KMS-11 (cell line): ENCODE data around the gene SLX4.

Experiments used
- H2AFZ ChIP-seq: fragments of 200-600 bp; sonication (generic); 2 replicates; pipeline ENCODE4 v1.6.1; 2016; ENCODE audit warnings: antibody characterized with exemption, mixed run types, low read depth
- H3K27ac ChIP-seq: fragments of 200-600 bp; sonication (generic); 2 replicates; pipeline ENCODE4 v1.6.1; 2016; ENCODE audit warnings: mild to moderate bottlenecking, mixed run types
- H3K27me3 ChIP-seq: fragments of 200-600 bp; sonication (generic); 2 replicates; pipeline ENCODE4 v1.6.1; 2017; ENCODE audit warnings: mild to moderate bottlenecking, low read depth, mixed run types, moderate library complexity; ENCODE audit not compliant: insufficient read depth
- H3K36me3 ChIP-seq: fragments of 200-600 bp; sonication (generic); 2 replicates; pipeline ENCODE4 v1.6.1; 2017; ENCODE audit warnings: mild to moderate bottlenecking, mixed run types; ENCODE audit not compliant: insufficient read depth
- H3K4me1 ChIP-seq: fragments of 200-600 bp; sonication (generic); 2 replicates; pipeline ENCODE4 v1.6.1; 2016; ENCODE audit warnings: mild to moderate bottlenecking, low read depth, mixed run types; ENCODE audit not compliant: poor library complexity, severe bottlenecking
- H3K4me2 ChIP-seq: fragments of 200-600 bp; sonication (generic); 2 replicates; pipeline ENCODE4 v1.7.0; 2016; ENCODE audit warnings: mild to moderate bottlenecking, mixed run types
- H3K4me3 ChIP-seq: fragments of 200-600 bp; sonication (generic); IDR thresholded peaks from 2 replicates; pipeline ENCODE4 v1.6.1; 2017; ENCODE audit warnings: low read depth, low read length, mixed read lengths; ENCODE audit not compliant: insufficient read depth
- H3K79me2 ChIP-seq: fragments of 200-600 bp; sonication (generic); 2 replicates; pipeline ENCODE4 v1.6.1; 2016; ENCODE audit warnings: low read depth, mixed run types; ENCODE audit not compliant: insufficient read depth
- H3K9ac ChIP-seq: fragments of 200-600 bp; sonication (generic); 2 replicates; pipeline ENCODE4 v1.6.1; 2016; ENCODE audit warnings: mild to moderate bottlenecking, mixed run types
- H4K20me1 ChIP-seq: fragments of 200-600 bp; sonication (generic); 2 replicates; pipeline ENCODE4 v1.6.1; 2016; ENCODE audit warnings: mild to moderate bottlenecking, mixed run types; ENCODE audit not compliant: insufficient read depth
- TF ChIP-seq, protein P1 (sequence below): fragments of 200-600 bp; sonication (generic); conservative IDR thresholded peaks from 2 replicates; pipeline ENCODE4 v1.6.1; 2017; ENCODE audit warnings: low read depth, mild to moderate bottlenecking, antibody characterized with exemption, low read length, moderate library complexity, mixed read lengths

SLX4 gene

DNA sequence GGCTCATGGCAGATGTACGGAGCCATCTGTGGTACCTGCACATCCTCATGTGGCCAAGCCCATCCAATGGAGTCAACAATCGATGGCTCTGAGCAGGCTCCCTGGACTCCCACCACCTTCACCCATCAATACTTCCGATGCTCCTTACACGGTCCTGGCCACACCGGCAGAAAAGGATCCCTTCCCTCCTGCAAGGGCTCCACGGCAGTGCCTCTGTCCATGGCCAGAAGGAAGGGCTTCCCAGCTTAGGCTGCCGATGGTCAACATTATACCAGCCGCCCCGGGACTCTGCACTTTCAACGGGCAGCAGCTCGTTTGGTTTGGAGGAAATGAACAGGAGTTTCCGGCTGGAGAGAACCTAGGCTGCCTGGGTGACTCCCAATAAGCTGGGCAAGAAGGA, 13.2 kb downstream of the SLX4 start:
- Histone ChIP-seq H3K79me2 (no peaks in the 10 kb centered on the region), H2AFZ (no peak overlapping the region), H3K27me3 (no peaks in the 10 kb centered on the region), H3K36me3 (no peaks in the 10 kb centered on the region), H3K4me3 (no peak overlapping the region), H3K4me2 (no peak overlapping the region), H3K9ac (no peak overlapping the region), H3K27ac (no peak overlapping the region), H3K4me1 (no peaks in the 10 kb centered on the region), H4K20me1 (no peaks in the 10 kb centered on the region)
- TF ChIP-seq, protein P1, sequence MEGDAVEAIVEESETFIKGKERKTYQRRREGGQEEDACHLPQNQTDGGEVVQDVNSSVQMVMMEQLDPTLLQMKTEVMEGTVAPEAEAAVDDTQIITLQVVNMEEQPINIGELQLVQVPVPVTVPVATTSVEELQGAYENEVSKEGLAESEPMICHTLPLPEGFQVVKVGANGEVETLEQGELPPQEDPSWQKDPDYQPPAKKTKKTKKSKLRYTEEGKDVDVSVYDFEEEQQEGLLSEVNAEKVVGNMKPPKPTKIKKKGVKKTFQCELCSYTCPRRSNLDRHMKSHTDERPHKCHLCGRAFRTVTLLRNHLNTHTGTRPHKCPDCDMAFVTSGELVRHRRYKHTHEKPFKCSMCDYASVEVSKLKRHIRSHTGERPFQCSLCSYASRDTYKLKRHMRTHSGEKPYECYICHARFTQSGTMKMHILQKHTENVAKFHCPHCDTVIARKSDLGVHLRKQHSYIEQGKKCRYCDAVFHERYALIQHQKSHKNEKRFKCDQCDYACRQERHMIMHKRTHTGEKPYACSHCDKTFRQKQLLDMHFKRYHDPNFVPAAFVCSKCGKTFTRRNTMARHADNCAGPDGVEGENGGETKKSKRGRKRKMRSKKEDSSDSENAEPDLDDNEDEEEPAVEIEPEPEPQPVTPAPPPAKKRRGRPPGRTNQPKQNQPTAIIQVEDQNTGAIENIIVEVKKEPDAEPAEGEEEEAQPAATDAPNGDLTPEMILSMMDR, result no peak

DNA sequence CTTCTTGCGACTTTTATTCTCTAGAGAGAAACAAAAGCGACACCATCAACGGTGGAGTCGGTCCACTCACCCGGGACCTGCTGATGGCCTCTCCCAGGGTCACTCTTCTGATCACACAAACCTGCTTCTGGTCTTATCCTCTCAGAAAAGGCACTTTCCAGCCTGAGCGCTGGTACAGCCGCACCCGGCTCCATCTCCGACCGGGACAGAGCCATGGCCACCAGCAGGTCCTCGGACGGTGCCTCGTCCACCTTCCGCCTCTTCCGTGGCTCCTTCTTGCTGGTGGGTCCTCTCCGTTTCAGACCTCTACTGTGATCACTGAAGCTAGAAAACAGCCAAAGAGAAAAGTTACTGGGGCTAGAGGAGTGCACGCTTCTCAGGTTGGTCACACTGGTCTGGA, 13.7 kb downstream of the SLX4 start:
- Histone ChIP-seq H2AFZ (no peak overlapping the region), H3K4me1 (no peaks in the 10 kb centered on the region), H3K27ac (no peak overlapping the region), H4K20me1 (no peaks in the 10 kb centered on the region), H3K4me2 (no peak overlapping the region), H3K4me3 (no peak overlapping the region), H3K27me3 (no peaks in the 10 kb centered on the region), H3K79me2 (no peaks in the 10 kb centered on the region), H3K36me3 (no peaks in the 10 kb centered on the region), H3K9ac (no peak overlapping the region)
- TF ChIP-seq, protein P1, result no peak

DNA sequence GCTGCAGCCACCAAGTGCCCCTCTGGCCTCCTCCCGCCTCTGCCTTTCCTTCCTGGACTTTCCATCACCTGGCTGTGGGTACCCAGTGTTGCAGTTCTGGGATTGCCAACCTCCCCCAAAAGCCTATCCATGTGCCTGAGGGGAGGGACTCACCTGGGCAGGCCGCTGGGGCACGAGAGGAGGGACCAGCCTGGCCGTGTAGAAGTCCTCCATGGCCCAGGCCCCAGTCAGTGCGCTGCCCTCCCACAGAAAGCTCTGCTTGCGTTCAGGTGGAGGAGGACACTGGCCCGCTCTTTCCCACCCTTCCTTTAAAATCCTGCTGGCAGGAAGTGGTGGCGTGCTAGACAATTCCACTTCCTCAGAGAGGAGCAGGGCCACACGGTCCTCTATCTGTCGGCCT, 14.2 kb downstream of the SLX4 start:
- no peaks in the 10 kb centered on the region for H4K20me1 ChIP-seq
- TF ChIP-seq, protein P1, result no peak
- H3K9ac ChIP-seq, result no peak overlapping the region
- H3K4me2 ChIP-seq, result no peak overlapping the region
- H3K36me3 ChIP-seq, result no peaks in the 10 kb centered on the region
- no peaks in the 10 kb centered on the region for H3K4me1 ChIP-seq
- no peak overlapping the region for H2AFZ ChIP-seq
- no peaks in the 10 kb centered on the region for H3K79me2 ChIP-seq
- no peak overlapping the region for H3K4me3 ChIP-seq
- no peaks in the 10 kb centered on the region for H3K27me3 ChIP-seq
- H3K27ac ChIP-seq, result no peak overlapping the region

DNA sequence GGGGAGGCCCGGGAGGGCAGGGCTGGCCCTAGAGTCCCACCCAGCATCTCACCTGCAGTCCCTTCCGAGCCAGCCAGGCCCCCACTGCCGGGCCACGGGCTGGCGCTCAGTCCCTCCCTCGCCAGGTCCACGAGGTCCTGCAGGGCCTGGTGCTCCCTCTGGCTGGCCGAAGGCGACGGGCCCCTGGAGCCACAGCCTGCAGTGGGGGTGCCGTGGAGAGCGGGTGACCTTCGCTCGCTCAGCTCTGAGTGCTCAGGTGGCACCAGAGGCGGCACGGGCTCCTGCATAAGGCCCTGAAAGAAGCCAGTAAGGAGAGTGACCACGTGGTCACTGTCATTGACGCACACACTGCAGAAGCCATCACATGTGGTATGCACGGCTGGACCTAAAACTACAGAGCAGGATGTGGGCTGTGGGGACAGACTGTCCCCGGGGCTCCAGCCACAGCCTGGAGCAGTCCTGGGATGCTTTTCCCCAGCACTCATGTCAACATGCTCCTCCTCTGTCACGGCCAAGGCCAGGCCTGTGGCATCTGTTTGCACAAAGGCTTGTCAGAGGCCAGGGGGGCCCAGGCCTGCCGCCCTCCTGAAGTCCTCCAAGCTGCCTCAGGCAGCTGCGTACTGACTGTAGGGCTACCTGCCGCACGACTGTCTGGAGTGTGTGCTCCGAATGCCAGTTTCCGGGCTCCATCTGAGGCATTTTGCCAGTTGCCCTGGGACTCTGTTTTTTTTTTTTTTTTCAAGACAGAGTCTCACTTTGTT, 15.1 kb downstream of the SLX4 start:
- TF ChIP-seq, protein P1, result no peak
- H4K20me1 ChIP-seq, result no peaks in the 10 kb centered on the region
- H3K4me2 ChIP-seq, result no peak overlapping the region
- H3K79me2 ChIP-seq, result no peaks in the 10 kb centered on the region
- H3K4me3 ChIP-seq, result no peak overlapping the region
- no peaks in the 10 kb centered on the region for H3K27me3 ChIP-seq
- H2AFZ ChIP-seq, result no peak overlapping the region
- no peaks in the 10 kb centered on the region for H3K4me1 ChIP-seq
- H3K36me3 ChIP-seq, result no peaks in the 10 kb centered on the region
- H3K27ac ChIP-seq, result no peak overlapping the region
- no peak overlapping the region for H3K9ac ChIP-seq
